Panc1 (cell line): ENCODE measurements around the gene ACTA2. TPM values are rescaled to one million over a fixed set of nuclear protein-coding genes. Genes with fewer than 3 reads are reported as not detected.

ENCODE experiments used
- ATAC-seq: fragments of 200-7000 bp; cut with Tn5 transposase; 2 replicates; pipeline ENCODE4 v1.9.1; 2020; ENCODE audit warnings: mild to moderate bottlenecking, moderate library complexity
- BruUV-seq: library from RNA; stranded (reverse); fragments of 400-500 nt; replicated peaks from 2 replicates; lab custom pipeline; 2021; lab: Mats Ljungman, UMichigan
- CTCF ChIA-PET: fragments of 300-600 bp; sonication (Branson Sonifier 250); formaldehyde crosslinking; loops from one replicate; lab custom pipeline; 2022; ENCODE audit warnings: antibody characterized with exemption; lab: Charles Lee
- POLR2A ChIA-PET: fragments of 300-600 bp; sonication (Branson Sonifier 250); formaldehyde crosslinking; loops from one replicate; lab custom pipeline; 2022; ENCODE audit warnings: antibody characterized with exemption; lab: Charles Lee
- DNase-seq: peaks from one replicate; pipeline ENCODE4 v3.0.0-alpha.2; 2010; ENCODE audit warnings: low read depth, low spot score
- H3K27ac ChIP-seq: 2 replicates; pipeline ENCODE4 v1.5.1; 2011; ENCODE audit warnings: mild to moderate bottlenecking, low read length, inconsistent platforms
- H3K27me3 ChIP-seq: fragments of 200-500 bp; sonication (Bioruptor generic); 2 replicates; pipeline ENCODE4 v1.6.0; 2014; ENCODE audit warnings: low read length, inconsistent platforms; ENCODE audit not compliant: control insufficient read depth, insufficient read depth
- H3K36me3 ChIP-seq: fragments of 200-500 bp; sonication (Bioruptor generic); 2 replicates; pipeline ENCODE4 v1.5.1; 2014; ENCODE audit warnings: inconsistent platforms, mild to moderate bottlenecking, low read length, moderate library complexity; ENCODE audit not compliant: control insufficient read depth, insufficient read depth
- H3K4me1 ChIP-seq: 2 replicates; pipeline ENCODE4 v1.5.1; 2011; ENCODE audit warnings: inconsistent platforms, mild to moderate bottlenecking, low read length, moderate library complexity; ENCODE audit not compliant: control insufficient read depth, insufficient read depth
- H3K4me3 ChIP-seq, 2 experiments: 2 replicates each; pipeline ENCODE4 v1.5.1; 2011 to 2012; ENCODE audit warnings: low read depth in 2 of 2, low read length in 2 of 2, mild to moderate bottlenecking in 2 of 2, inconsistent platforms in 1 of 2, moderate library complexity in 1 of 2
- H3K9me3 ChIP-seq: fragments of 200-500 bp; sonication (Bioruptor generic); 2 replicates; pipeline ENCODE4 v1.5.1; 2014; ENCODE audit warnings: low read depth, mild to moderate bottlenecking, inconsistent platforms, low read length, moderate library complexity; ENCODE audit not compliant: control insufficient read depth, insufficient read depth
- POLR2AphosphoS5 ChIP-seq: IDR thresholded peaks from 2 replicates; pipeline ENCODE4 v1.6.1; 2012; ENCODE audit warnings: mild to moderate bottlenecking, low read depth, low read length, moderate library complexity
- SIN3A ChIP-seq: IDR thresholded peaks from 2 replicates; pipeline ENCODE4 v1.6.1; 2012; ENCODE audit warnings: low read depth, mild to moderate bottlenecking, low read length, moderate library complexity, borderline replicate concordance; ENCODE audit not compliant: insufficient read depth
- TCF7L2 ChIP-seq: IDR thresholded peaks from 2 replicates; pipeline ENCODE4 v1.6.1; 2011; ENCODE audit warnings: mild to moderate bottlenecking, low read depth, low read length, inconsistent platforms
- in situ Hi-C: cut with HindIII; loops from 2 replicates; pipeline ENCODE4 v1.10.0; 2016; ENCODE audit warnings: low sequenced_read_pairs, low pct_unique_long_range_greater_than_20kb
- intact Hi-C: fragments of 100-400 bp; cut with micrococcal nuclease; formaldehyde crosslinking; loops from one replicate; pipeline ENCODE4 v1.10.0; 2022; ENCODE audit not compliant: unreplicated experiment
- total RNA-seq: library from RNA; stranded (reverse); gene quantifications from one replicate; pipeline ENCODE4 v1.2.1, GENCODE V29; 2021; ENCODE audit not compliant: unreplicated experiment
- TF ChIP-seq, protein P1 (sequence below), 2 experiments: IDR thresholded peaks; 2 replicates each; pipeline ENCODE4 v1.6.1; 2011 to 2012; ENCODE audit warnings: low read depth in 2 of 2, control low read depth in 1 of 2, low read length in 1 of 2, mild to moderate bottlenecking in 1 of 2, moderate library complexity in 1 of 2; ENCODE audit not compliant: insufficient read depth in 1 of 2
- TF ChIP-seq, protein P2 (sequence below): fragments of 450-650 bp; IDR thresholded peaks from 2 replicates; pipeline ENCODE4 v1.5.1; 2017; ENCODE audit warnings: mild to moderate bottlenecking

The ACTA2 gene
- total RNA-seq, 1 experiment from 2014 or later, result 4.7 TPM

DNA sequence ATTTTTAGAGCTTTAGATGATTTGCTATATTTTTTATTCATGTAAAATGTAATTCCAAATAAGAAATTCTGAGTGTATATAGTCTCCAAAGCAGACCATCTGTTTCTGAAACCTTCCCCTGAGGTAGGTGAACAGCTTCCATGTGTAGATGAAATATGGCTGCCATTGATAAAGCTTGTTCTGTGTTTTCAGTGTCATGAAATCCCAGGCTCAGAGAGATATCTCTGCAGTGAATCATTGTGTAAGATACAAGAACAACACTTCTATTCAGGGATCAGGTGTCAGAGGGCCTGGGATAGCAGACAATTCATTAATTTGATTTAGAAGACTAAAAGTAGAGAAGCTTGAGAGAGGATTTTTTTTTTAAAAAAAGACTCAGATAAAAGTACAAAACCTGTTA lies 29.1 kb downstream of the ACTA2 start:
- Histone ChIP-seq H3K4me3 (no peak overlapping the region), H3K27ac (no peak overlapping the region), H3K36me3 (no peaks in the 10 kb centered on the region), H3K27me3 (no peaks in the 10 kb centered on the region), H3K4me1 (peaks cover 6% of the 10 kb centered on the region; the same call in 1 of the 2 replicates), H3K9me3 (no peaks in the 10 kb centered on the region)
- in situ Hi-C loops, result no loop called here
- DNase-seq (no peak), ATAC-seq (no peak)
- CTCF ChIA-PET, result interaction anchor here (0.6 kb wide), 1 partner anchor 82 kb away, joined by 4 read pairs; no protein-coding TSS in a partner anchor
- BruUV-seq, result no TSS peak
- TF ChIP-seq POLR2AphosphoS5 (no peak), TCF7L2 (no peak), SIN3A (no peak)
- TF ChIP-seq, protein P1, sequence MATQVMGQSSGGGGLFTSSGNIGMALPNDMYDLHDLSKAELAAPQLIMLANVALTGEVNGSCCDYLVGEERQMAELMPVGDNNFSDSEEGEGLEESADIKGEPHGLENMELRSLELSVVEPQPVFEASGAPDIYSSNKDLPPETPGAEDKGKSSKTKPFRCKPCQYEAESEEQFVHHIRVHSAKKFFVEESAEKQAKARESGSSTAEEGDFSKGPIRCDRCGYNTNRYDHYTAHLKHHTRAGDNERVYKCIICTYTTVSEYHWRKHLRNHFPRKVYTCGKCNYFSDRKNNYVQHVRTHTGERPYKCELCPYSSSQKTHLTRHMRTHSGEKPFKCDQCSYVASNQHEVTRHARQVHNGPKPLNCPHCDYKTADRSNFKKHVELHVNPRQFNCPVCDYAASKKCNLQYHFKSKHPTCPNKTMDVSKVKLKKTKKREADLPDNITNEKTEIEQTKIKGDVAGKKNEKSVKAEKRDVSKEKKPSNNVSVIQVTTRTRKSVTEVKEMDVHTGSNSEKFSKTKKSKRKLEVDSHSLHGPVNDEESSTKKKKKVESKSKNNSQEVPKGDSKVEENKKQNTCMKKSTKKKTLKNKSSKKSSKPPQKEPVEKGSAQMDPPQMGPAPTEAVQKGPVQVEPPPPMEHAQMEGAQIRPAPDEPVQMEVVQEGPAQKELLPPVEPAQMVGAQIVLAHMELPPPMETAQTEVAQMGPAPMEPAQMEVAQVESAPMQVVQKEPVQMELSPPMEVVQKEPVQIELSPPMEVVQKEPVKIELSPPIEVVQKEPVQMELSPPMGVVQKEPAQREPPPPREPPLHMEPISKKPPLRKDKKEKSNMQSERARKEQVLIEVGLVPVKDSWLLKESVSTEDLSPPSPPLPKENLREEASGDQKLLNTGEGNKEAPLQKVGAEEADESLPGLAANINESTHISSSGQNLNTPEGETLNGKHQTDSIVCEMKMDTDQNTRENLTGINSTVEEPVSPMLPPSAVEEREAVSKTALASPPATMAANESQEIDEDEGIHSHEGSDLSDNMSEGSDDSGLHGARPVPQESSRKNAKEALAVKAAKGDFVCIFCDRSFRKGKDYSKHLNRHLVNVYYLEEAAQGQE (IDR thresholded peaks at IDR 0.05; ENCODE audit: insufficient read depth in 1 of 2, low read depth in 2 of 2, low read length in 1 of 2), result no peak
- TF ChIP-seq, protein P2, sequence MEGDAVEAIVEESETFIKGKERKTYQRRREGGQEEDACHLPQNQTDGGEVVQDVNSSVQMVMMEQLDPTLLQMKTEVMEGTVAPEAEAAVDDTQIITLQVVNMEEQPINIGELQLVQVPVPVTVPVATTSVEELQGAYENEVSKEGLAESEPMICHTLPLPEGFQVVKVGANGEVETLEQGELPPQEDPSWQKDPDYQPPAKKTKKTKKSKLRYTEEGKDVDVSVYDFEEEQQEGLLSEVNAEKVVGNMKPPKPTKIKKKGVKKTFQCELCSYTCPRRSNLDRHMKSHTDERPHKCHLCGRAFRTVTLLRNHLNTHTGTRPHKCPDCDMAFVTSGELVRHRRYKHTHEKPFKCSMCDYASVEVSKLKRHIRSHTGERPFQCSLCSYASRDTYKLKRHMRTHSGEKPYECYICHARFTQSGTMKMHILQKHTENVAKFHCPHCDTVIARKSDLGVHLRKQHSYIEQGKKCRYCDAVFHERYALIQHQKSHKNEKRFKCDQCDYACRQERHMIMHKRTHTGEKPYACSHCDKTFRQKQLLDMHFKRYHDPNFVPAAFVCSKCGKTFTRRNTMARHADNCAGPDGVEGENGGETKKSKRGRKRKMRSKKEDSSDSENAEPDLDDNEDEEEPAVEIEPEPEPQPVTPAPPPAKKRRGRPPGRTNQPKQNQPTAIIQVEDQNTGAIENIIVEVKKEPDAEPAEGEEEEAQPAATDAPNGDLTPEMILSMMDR, result no peak
- POLR2A ChIA-PET, result no interaction called here
- intact Hi-C loops, result no loop called here

DNA sequence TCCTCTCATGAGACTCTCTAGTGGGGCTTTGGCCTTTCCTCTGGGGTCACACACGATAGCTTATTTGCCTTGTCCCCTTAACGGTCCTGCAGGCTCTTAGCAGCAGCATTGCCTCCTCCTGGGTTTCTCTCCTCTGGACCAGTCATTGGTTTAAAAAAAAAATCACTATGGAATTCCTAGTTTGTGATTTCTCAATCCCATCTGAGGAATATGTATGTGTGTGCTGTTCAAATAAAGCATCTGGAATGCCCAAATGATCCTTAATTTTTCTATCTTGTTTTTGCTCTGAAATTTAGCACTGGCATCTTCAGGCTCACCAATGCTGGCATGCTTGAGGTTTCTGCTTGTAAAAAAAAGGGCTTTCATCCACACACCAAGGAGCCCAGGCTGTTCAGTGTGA lies 30.5 kb downstream of the ACTA2 start:
- CTCF ChIA-PET, result no interaction called here

More for the DNA sequence above, 30.5 kb downstream of the ACTA2 start:
- no peak overlapping the region for H3K4me3 ChIP-seq
- no peaks in the 10 kb centered on the region for H3K9me3 ChIP-seq
- DNase-seq (no peak), ATAC-seq (no peak)
- TF ChIP-seq TCF7L2 (no peak), SIN3A (no peak), POLR2AphosphoS5 (no peak)
- TF ChIP-seq, protein P2, result no peak
- TF ChIP-seq, protein P1 (IDR thresholded peaks at IDR 0.05; ENCODE audit: insufficient read depth in 1 of 2, low read depth in 2 of 2, low read length in 1 of 2), result no peak
- BruUV-seq, result no TSS peak
- no peaks in the 10 kb centered on the region for H3K36me3 ChIP-seq
- no peak overlapping the region for H3K27ac ChIP-seq
- in situ Hi-C loops (no loop called here), intact Hi-C loops (no loop called here)
- peaks cover 6% of the 10 kb centered on the region; the same call in 1 of the 2 replicates for H3K4me1 ChIP-seq
- no peaks in the 10 kb centered on the region for H3K27me3 ChIP-seq
- POLR2A ChIA-PET, result no interaction called here
